Activated CD4-positive, alpha-beta T cell treated with anti-CD3 and anti-CD28 coated beads for 36 hours (primary cell): ENCODE measurements around the gene ZBTB42. TPM values are rescaled to one million over a fixed set of nuclear protein-coding genes. Genes with fewer than 3 reads are reported as not detected.

Experiments
- ATAC-seq: fragments of 200-7000 bp; cut with Tn5 transposase; one replicate; pipeline ENCODE4 v1.10.0; 2021; ENCODE audit warnings: mild to moderate bottlenecking, moderate library complexity
- CTCF ChIA-PET: fragments of 350-600 bp; sonication (Branson Sonifier 250); formaldehyde crosslinking; loops from one replicate; lab custom pipeline; 2021; ENCODE audit warnings: antibody characterized with exemption; lab: Charles Lee
- POLR2A ChIA-PET: fragments of 350-600 bp; sonication (Branson Sonifier 250); formaldehyde crosslinking; loops from one replicate; lab custom pipeline; 2021; ENCODE audit warnings: antibody characterized with exemption, inconsistent platforms; lab: Charles Lee
- DNase-seq: peaks from one replicate; pipeline ENCODE4 v3.0.0-alpha.2; 2020
- H3K27ac Mint-ChIP-seq: one replicate; pipeline ENCODE4 v1.8.0; 2021; ENCODE audit warnings: mixed read lengths
- H3K27me3 Mint-ChIP-seq: one replicate; pipeline ENCODE4 v1.8.0; 2021; ENCODE audit warnings: mixed read lengths
- H3K36me3 Mint-ChIP-seq: one replicate; pipeline ENCODE4 v1.8.0; 2021; ENCODE audit warnings: low read depth, mixed read lengths
- H3K4me1 Mint-ChIP-seq: one replicate; pipeline ENCODE4 v1.8.0; 2021; ENCODE audit warnings: mixed read lengths
- H3K4me3 Mint-ChIP-seq: one replicate; pipeline ENCODE4 v1.8.0; 2021; ENCODE audit warnings: mild to moderate bottlenecking, moderate library complexity, mixed read lengths
- H3K9me3 Mint-ChIP-seq: one replicate; pipeline ENCODE4 v1.8.0; 2021; ENCODE audit warnings: low read depth, mixed read lengths
- intact Hi-C, 2 experiments: fragments of 100-400 bp; cut with DNase I in 1 of 2; cut with micrococcal nuclease in 1 of 2; formaldehyde crosslinking; loops; one replicate each; pipeline versions ENCODE4 v1.14.2 to v1.15.1; 2022 to 2024; cut with DNase I, micrococcal nuclease
- total RNA-seq, 2 experiments: library from RNA; stranded (reverse); gene quantifications; one replicate each; pipeline ENCODE4 v1.2.3, GENCODE V29; 2021

The ZBTB42 gene
- total RNA-seq, 2 experiments from 2014 or later = 1.5 to 2.0 TPM

DNA sequence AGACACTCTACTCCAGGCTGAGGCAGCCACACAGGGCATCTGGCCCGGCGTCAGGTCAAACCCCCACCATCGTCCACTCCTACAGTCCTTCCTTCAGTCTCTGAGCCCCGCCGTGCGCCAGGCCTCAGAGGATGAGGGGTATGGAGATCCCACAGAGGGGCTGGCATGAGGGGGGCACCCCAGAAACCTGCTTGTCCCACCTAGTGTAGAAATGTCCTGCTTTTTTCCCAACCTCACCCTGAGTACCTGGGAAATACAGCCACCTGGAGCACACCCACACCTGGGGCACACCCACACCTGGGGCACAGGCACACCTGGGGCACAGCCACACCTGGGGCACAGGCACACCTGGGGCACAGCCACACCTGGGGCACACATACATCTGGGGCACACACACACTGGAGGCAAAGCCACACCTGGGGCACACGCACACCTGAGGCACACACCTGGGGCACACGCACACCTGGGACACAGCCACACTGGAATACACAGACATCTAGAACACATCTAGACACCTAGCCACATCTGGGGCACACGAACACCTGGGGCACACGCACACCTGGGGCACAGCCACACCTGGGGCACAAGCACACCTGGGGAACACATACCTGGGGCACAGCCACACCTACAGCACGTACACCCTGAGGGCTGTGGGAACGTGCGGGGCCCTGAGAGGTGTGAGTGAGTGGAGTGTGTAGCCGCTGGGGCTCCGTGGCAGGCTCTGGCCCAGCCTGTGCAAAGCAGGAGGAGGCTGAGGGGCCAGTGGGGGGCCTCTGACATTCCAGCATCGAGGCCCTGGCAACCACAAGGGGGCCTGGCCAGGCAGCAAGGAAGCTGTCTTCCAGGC lies 23.7 kb upstream of the ZBTB42 start:
- peaks cover 20% of the 10 kb centered on the region for H3K36me3 Mint-ChIP-seq
- ATAC-seq = no peak
- POLR2A ChIA-PET = no interaction called here
- no peak for DNase-seq
- H3K9me3 Mint-ChIP-seq = no peaks in the 10 kb centered on the region
- H3K4me1 Mint-ChIP-seq = no peaks in the 10 kb centered on the region
- H3K27ac Mint-ChIP-seq = no peak overlapping the region
- no peaks in the 10 kb centered on the region for H3K27me3 Mint-ChIP-seq
- CTCF ChIA-PET = no interaction called here
- H3K4me3 Mint-ChIP-seq = no peak overlapping the region
- intact Hi-C loops = loop anchor here in 1 of 2 experiments (2.0 kb wide), 1 partner anchor 18 kb away; the partner anchor contains the start of gene AKT1

DNA sequence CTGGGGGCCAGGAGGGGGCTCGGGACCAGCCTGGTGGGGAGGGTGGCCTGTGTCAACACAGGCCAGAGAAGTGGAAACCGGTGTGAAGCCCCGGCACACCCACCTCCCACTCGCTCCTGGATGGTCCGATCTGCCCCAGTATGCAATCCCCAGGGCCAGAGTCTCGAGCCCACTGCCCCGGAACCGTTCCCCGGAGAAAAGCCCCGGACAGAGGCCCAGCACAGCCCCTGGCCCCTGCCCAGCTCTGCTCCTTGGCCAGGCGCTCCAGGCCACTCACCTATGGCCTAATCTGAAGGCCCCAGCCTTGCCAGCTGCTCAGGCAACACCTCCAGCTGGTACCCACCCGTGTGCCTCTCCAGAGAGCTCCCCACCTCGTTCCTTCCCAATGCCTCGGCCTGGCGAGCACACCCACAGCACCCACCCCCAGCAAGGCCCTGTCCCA lies 23.1 kb upstream of the ZBTB42 start:
- Mint-ChIP-seq H3K4me3 (no peak overlapping the region), H3K36me3 (peaks cover 15% of the 10 kb centered on the region), H3K4me1 (no peaks in the 10 kb centered on the region), H3K27me3 (no peaks in the 10 kb centered on the region), H3K9me3 (no peaks in the 10 kb centered on the region), H3K27ac (no peak overlapping the region)
- DNase-seq (no peak), ATAC-seq (no peak)
- CTCF ChIA-PET = no interaction called here
- intact Hi-C loops = loop anchor here in 1 of 2 experiments (2.0 kb wide), 1 partner anchor 17 kb away; the partner anchor contains the start of gene AKT1
- POLR2A ChIA-PET = no interaction called here

DNA sequence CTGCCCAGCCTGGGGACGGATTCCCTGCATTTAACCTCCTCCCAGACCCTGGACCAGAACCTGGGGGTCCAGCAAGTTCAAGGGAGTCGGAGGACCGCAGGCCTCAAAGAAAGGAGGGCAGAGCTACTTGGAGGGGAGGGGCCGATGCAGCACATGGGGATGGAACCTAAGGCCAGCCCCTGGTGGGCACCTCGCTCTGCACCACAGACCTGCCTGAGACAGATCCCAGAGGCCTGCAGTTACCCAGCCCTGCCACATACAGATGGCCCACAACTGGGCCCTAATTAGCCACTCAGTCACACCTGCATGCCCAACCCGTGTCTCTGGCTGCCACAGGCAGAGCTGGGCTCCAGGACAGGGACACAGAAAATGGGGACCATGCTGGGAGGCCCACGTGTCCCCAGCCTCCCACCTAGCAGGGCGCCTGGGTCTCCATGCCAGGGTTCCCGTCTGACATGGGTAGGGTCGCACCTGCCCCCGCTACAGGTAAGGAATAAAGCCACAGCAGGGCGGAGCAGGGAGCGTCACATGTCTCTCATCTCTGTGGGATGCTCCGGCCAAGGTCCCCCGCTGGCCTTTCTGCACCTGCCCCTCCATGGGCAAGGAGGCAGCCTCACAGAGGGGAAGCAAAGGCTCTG lies 22.1 kb upstream of the ZBTB42 start:
- Mint-ChIP-seq H3K27me3 (no peaks in the 10 kb centered on the region), H3K4me1 (no peaks in the 10 kb centered on the region), H3K27ac (no peak overlapping the region), H3K9me3 (no peaks in the 10 kb centered on the region), H3K4me3 (no peak overlapping the region), H3K36me3 (peaks cover 11% of the 10 kb centered on the region)
- POLR2A ChIA-PET = no interaction called here
- ATAC-seq (no peak), DNase-seq (no peak)
- intact Hi-C loops = no loop called here
- CTCF ChIA-PET = interaction anchor here (0.7 kb wide), 1 partner anchor 855 kb away, joined by 3 read pairs; no protein-coding TSS in a partner anchor

DNA sequence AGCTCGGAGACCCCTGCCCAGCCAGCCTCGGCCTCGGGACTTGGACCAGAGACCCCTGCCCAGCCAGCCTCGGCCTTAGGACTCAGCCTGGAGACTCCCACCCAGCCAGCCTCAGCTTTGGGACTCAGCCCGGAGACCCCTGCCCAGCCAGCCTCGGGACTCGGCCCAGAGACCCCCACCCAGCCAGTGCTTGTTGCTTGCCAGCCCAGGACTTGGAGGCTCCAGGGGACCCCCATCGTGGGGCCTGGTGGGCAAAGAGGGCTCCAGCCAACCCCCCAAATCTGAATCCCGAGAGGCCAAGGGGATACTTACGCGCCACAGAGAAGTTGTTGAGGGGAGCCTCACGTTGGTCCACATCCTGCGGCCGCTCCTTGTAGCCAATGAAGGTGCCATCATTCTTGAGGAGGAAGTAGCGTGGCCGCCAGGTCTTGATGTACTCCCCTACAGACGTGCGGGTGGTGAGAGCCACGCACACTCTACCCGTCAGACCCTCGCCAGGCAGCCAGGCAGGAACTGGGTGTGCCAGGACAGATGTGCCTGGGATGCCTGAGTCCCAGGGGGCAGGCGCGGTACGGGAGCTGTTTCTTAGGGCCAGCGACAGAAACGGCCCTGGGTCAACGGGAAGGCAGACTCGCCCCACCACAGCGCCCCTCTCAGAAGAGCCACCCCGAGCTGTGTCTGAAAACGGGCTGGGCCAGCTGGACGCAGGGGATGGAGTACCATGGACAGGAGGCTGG lies 21.0 kb upstream of the ZBTB42 start:
- DNase-seq = no peak
- intact Hi-C loops = no loop called here
- H3K4me1 Mint-ChIP-seq = no peaks in the 10 kb centered on the region
- no peak for ATAC-seq
- H3K27ac Mint-ChIP-seq = no peak overlapping the region
- ChIA-PET POLR2A (no interaction called here), CTCF (interaction anchor here (0.7 kb wide), 1 partner anchor 32 kb away, joined by 3 read pairs; no protein-coding TSS in a partner anchor)
- no peak overlapping the region for H3K4me3 Mint-ChIP-seq
- no peaks in the 10 kb centered on the region for H3K27me3 Mint-ChIP-seq
- peaks cover 9% of the 10 kb centered on the region for H3K36me3 Mint-ChIP-seq
- no peaks in the 10 kb centered on the region for H3K9me3 Mint-ChIP-seq

DNA sequence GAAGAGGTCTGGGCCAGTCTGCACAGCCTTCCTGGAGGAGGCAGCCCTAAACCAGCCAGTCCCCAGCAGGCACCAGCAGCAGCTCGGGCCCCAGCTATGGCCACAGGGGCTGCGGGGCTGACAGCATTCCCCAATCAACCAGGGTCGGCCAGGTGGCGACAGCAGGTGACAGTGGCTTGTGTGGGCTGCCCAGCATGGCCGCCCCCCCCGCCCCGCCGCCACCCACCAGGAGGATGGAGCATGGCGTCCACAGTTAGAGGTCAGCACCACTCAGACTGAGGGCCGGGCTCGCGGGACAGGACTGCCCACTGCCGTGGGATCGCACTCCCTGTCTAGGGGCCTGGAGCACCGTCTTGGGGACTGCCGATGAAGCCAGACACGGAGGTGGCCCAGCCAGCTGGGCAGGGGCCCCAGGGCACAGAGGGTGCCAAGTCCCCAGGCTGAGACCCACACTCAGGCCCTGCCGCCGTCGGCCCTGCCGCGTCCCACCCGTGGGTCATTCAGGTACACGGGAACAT lies 20.3 kb upstream of the ZBTB42 start:
- POLR2A ChIA-PET = no interaction called here

DNA sequence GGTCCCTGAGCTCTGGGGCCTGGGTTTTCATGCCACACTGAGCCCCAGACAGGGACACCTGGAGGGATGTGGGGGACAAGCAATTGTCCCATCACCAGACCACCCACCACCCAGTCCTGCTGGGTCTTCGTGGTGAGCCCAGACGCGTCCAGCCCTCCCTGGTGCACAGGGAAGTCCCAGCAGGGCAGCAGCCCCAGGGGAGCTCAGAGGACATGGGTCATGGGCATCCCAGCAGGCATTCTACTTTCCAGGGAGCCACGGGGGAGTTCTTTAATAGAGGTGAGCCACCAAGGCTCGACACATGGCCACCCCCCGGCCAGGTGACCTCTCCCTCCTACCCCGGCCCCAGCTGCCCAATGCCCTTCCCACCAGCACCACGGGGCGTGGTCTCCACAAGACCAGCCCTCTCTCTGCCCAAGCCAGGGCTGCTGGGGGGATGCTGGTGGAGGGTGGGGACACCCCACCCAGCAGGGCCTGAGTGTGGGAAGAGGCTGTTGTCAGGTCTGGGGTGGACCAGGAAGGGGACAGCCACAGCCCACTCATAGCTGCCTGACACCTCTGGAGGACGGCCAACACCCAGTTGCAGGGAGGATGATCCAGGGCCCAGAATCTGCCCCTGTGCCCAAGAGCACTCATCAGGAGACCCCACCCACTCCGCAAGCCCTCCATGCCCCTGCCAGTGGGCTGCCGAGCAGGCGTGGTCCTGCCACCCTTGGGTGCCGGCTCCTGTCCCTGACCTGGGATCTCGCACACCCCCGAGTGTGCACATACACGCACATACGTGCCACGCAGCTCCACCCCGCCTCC lies 19.4 kb upstream of the ZBTB42 start:
- DNase-seq (no peak), ATAC-seq (no peak)
- Mint-ChIP-seq H3K36me3 (peaks cover 4% of the 10 kb centered on the region), H3K4me3 (no peak overlapping the region), H3K9me3 (no peaks in the 10 kb centered on the region), H3K27ac (no peak overlapping the region), H3K4me1 (peaks cover 5% of the 10 kb centered on the region), H3K27me3 (no peaks in the 10 kb centered on the region)
- intact Hi-C loops = no loop called here
- ChIA-PET CTCF (interaction anchor here (0.6 kb wide), 1 partner anchor 283 kb away, joined by 3 read pairs; no protein-coding TSS in a partner anchor), POLR2A (no interaction called here)

More for the DNA sequence above, 20.3 kb upstream of the ZBTB42 start:
- Mint-ChIP-seq H3K27me3 (no peaks in the 10 kb centered on the region), H3K36me3 (peaks cover 9% of the 10 kb centered on the region), H3K9me3 (no peaks in the 10 kb centered on the region), H3K4me3 (no peak overlapping the region), H3K27ac (no peak overlapping the region), H3K4me1 (no peaks in the 10 kb centered on the region)
- ATAC-seq = no peak
- DNase-seq = no peak
- intact Hi-C loops = no loop called here
- CTCF ChIA-PET = interaction anchor here (0.7 kb wide), 1 partner anchor 32 kb away, joined by 3 read pairs; no protein-coding TSS in a partner anchor

DNA sequence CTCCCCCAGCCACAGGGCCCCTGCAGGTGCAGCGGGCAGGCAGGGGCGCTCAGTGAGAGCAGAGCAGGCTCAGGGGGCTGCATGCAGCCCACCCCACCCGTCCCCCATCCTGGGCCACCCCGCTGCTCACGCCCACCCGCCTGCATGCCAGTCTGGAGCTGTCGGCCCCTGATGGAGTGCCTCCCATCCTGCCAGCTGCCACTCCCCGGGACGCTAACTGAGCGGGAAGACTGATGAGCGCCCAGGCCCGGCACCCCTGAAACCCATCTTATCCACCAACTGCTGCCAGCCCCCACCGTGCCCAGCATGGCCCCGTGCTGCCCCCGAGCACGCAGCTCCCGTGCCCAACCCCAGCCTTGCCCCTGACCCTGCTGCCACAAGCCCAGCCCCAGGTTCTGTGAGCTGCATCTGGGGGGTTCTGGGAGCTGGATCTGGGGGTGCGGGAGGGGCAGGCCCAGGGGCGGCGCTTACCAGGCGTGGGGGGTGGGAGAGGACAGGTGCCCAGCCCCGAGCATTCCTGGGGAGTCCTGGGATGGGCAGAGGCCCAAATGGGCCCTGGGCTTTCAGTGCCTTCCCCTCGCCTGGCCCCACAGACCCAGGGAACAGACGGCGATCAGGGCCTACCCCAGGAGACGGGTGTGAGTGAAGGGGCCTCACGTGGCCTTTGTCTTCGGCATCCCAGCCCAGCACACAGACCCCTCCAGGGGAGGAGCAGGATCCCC lies 18.7 kb upstream of the ZBTB42 start:
- no peak overlapping the region for H3K4me3 Mint-ChIP-seq
- no peaks in the 10 kb centered on the region for H3K27me3 Mint-ChIP-seq
- intact Hi-C loops = no loop called here
- H3K36me3 Mint-ChIP-seq = peaks cover under 1% of the 10 kb centered on the region
- no peak overlapping the region for H3K27ac Mint-ChIP-seq
- ATAC-seq (no peak), DNase-seq (no peak)
- peaks cover 10% of the 10 kb centered on the region for H3K4me1 Mint-ChIP-seq
- H3K9me3 Mint-ChIP-seq = no peaks in the 10 kb centered on the region
- ChIA-PET CTCF (no interaction called here), POLR2A (no interaction called here)

DNA sequence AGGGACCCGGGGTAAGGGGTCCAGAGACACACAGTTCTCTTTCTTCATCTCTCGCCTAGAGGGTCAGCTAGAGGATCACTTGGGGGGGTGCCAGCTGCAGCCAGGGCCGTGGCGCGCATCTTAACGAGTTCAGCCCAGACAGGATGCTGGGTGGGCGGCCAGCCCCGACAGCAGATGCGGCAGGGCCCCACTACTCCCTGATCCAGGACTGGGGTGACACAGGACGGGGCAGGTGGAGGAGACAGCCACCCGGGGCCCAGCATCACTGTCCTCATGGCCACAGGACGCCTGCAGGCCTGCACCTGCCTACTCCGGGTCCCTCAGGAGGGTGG lies 18.1 kb upstream of the ZBTB42 start:
- intact Hi-C loops = no loop called here
- H3K4me1 Mint-ChIP-seq = peaks cover 10% of the 10 kb centered on the region
- no peak overlapping the region for H3K4me3 Mint-ChIP-seq
- no peak for DNase-seq
- ChIA-PET POLR2A (no interaction called here), CTCF (no interaction called here)
- no peak for ATAC-seq
- H3K27me3 Mint-ChIP-seq = no peaks in the 10 kb centered on the region
- H3K36me3 Mint-ChIP-seq = no peaks in the 10 kb centered on the region
- no peak overlapping the region for H3K27ac Mint-ChIP-seq
- no peaks in the 10 kb centered on the region for H3K9me3 Mint-ChIP-seq

DNA sequence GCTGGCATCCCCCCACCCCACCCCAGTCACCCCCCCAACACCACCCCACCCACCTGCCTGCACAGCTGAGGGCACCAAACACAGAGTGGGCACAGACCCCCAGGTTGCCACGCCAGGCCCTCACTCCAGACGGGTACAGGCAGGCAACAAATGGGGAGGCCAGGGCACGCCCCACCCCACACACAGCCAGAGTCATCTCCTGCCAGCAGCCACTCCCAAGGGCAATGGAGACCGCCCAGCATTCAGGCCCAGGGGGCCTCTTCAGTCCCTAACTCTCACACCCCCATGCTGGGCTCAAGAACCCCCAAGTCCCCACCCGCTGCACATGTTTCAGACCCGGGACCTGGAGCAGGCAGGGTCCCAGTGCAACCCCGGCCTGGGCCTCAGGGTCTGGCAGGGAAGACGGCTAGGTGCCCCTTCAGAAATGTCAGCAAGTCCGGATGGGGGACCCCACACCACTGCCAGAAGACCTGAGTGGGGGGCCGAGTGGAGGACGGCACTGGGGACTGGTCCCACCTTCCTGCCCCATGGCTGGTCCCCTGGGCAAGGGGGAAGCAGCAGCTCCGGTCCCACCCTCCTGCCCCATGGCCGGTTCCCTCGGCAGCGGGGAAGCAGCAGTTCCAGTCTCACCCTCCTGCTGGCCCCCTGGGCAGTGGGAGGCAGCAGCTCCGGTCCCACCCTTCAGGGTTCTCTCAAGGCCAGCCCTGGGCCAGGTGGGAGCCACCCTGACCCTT lies 17.2 kb upstream of the ZBTB42 start:
- Mint-ChIP-seq H3K36me3 (no peaks in the 10 kb centered on the region), H3K9me3 (no peaks in the 10 kb centered on the region), H3K27me3 (no peaks in the 10 kb centered on the region), H3K27ac (no peak overlapping the region), H3K4me1 (peaks cover 10% of the 10 kb centered on the region), H3K4me3 (no peak overlapping the region)
- DNase-seq (no peak), ATAC-seq (no peak)
- POLR2A ChIA-PET = no interaction called here
- CTCF ChIA-PET = no interaction called here
- intact Hi-C loops = no loop called here

DNA sequence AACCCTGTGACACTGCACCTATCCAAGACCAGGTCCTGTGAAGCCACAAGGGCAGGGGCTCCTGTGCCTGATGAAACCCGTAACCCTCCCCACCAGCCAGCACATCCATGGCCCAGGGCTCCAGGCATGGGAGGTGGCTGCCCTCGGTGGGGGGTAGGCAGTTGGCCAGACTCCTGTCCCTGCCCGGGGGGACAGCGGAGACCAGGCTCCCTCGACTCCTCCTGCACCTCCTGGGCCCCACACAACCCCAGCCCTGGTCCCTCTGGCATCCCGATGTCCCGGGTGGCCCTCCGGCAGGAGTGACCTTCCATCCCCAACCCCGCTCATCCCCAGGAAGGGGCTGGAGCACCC lies 16.7 kb upstream of the ZBTB42 start:
- ChIA-PET POLR2A (no interaction called here), CTCF (no interaction called here)
- no peak for ATAC-seq
- Mint-ChIP-seq H3K9me3 (no peaks in the 10 kb centered on the region), H3K27me3 (no peaks in the 10 kb centered on the region), H3K27ac (no peak overlapping the region), H3K4me3 (no peak overlapping the region), H3K36me3 (no peaks in the 10 kb centered on the region), H3K4me1 (peaks cover 10% of the 10 kb centered on the region)
- intact Hi-C loops = no loop called here
- no peak for DNase-seq
